NCI-H524 (cell line): ENCODE measurements around the gene GAS2L1.

Experiments used
- DNase-seq, 2 experiments: peaks; one replicate each; lab custom pipeline; 2025; lab: John Stamatoyannopoulos, UW

The GAS2L1 gene

GRCh38 chr22:29327089-29327764, 20.8 kb downstream of the GAS2L1 start:
- no peak for DNase-seq

DNA sequence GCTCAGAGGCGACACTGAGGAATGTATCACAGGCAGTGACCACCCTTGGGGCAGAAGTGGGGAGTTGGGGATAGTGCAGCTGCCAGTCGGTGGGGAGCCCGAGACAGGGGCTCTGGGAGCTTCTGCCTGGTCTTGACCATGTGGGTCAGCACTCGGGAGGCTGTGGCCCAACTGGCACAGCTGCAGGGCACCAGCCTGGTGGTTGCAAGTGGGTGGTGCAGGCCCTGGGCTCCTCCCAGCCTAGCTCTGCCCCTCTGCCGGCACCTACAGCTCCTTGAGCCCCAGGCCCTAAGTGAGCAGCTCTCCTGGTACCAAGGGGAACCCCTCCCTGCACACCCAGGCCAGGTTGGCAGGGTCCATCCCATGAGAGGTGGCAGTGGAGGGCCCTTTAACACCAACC, 21.6 kb downstream of the GAS2L1 start:
- no peak for DNase-seq

DNA sequence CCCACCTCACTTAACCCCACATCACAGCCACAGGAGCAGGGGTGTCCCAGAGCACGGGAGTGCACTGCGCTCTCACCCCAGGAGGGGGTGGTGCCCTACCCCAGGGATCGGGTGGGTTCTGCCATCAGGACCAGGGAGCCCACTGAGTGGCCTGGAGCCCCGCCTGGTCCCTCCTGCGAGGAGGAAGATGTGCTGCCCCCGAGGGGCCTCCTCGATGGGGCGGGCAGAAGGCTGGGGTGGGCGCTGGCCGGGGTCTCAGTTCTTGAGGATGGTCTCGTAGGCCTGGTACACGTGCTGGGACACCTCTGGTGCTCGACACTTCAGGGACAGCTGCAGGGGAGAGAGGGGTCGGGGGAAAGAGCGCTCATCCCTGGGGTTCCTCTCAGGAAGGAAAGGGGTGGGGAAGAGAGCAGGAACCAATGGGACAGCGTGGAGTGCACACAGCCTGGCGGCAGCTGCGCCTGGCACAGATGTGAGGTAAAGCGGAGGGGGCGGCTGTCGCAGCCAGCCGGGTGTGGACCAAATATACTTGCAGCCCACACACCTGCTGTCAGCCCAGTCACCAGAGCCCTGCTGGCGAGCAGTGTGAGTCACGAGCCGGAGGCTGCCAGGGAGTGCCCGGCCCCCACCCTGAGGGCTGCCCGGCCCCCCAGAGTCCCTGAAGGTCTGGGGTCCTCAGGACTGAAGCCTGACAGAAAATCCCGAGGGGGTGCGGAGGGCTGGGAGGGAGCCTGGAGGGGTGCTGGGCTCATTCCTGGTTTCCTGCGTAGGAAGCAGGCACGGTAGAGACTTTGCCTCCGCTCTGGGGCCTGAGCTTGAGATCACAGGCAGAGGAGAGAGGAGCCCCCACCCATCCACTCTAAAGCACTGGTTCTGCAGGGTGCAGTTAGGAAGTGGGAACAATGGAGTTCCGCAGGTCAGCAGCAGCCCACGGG, 22.4 kb downstream of the GAS2L1 start:
- DNase-seq = peak in 1 of 2 experiments; percentile 81

- no peak for DNase-seq
Observed at GRCh38 chr22:29329581-29329980, 23.1 kb downstream of the GAS2L1 start.

DNA sequence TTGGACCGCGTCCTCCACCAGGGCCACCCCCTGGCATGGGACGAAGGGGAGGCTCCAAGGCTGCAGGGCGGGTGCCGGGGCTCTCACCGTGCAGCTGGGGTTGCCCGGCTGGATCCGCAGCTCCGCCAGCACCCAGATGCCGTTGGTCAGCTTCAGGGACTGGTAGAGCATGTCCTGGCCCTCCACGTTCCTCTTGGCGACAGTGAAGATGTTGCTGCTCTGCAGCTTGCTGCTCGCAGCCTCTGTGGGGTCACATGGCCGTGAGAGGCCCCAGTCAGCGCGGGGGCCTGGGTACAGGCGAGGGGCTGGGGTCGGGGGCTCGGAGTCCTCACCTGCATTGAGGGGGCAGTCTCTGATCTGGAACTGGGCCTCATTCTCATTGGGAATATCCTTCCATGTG, 23.8 kb downstream of the GAS2L1 start:
- no peak for DNase-seq

GRCh38 chr22:29330753-29331152, 24.3 kb downstream of the GAS2L1 start:
- DNase-seq = no peak

GRCh38 chr22:29331213-29331612, 24.8 kb downstream of the GAS2L1 start:
- no peak for DNase-seq

- no peak for DNase-seq
Observed at GRCh38 chr22:29331658-29332300, 25.3 kb downstream of the GAS2L1 start.

- no peak for DNase-seq
Observed at GRCh38 chr22:29332886-29333496, 26.5 kb downstream of the GAS2L1 start.

GRCh38 chr22:29334148-29334547, 27.7 kb downstream of the GAS2L1 start:
- no peak for DNase-seq

DNA sequence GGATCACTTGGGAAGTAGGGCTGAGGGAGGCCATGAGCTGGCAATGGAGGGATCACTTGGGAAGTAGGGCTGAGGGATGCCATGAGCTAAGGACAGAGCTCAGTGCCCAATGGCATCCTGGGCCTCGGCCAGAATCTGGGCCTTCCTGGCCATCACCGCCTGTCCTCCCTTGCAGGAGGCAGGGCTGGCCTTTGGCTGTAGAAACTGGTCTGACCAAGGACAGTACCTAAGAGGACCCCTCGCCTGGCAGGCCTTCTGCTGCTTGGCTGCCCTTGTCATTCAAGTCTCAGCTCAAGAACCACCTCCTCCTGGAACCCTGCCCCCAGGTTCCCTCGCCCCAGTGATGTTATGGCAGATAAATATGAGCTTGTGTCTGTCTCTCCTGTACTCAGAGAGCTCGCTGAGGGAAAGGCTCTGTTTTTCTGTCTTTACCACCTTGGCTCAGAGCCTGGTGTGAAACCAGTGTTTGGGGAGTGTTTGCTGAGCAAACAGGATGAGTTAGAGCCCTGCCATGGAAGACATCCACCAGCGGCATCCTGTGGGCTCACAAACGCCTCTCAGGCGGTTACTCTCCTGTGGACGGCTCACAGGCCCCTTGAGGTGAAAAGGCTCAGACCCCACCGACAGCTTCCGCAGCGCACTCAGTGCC, 28.4 kb downstream of the GAS2L1 start:
- DNase-seq = no peak

- no peak for DNase-seq
Observed at GRCh38 chr22:29335656-29336055, 29.2 kb downstream of the GAS2L1 start.

DNA sequence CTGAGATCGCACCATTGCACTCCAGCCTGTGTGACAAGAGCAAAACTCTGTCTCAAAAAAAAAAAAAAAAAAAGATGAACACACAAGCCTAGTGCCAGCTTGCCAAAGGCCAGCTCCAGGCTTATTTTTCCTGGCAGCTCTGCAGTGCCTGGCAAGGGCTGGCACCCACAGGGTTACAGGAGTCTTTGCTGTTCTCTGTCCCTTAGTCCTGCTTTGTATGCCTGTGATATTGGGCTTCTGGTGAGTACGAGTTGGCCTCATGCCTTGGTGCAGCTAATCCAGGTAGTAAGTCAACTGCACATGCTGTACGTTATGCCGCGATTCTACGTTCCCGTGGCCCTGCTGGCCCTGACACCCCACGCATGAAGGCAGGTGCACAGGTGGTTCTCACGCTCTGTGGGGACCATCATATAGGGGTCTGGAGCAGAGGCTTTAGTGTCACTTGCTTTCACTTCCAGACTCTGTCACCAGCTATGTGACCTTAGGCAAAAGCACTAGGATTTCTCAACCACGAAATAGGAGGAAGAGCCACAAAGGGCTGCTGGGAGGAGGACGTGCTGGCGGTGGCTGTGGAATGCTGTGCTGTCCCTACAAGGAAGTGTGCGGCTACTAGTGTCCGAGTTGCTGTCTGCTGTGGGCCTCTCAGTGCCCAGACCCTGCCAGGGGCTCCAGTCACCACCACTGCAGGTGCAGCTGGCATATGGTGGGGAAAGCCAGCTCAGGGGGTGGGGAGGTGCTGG, 30.5 kb downstream of the GAS2L1 start:
- no peak for DNase-seq

DNA sequence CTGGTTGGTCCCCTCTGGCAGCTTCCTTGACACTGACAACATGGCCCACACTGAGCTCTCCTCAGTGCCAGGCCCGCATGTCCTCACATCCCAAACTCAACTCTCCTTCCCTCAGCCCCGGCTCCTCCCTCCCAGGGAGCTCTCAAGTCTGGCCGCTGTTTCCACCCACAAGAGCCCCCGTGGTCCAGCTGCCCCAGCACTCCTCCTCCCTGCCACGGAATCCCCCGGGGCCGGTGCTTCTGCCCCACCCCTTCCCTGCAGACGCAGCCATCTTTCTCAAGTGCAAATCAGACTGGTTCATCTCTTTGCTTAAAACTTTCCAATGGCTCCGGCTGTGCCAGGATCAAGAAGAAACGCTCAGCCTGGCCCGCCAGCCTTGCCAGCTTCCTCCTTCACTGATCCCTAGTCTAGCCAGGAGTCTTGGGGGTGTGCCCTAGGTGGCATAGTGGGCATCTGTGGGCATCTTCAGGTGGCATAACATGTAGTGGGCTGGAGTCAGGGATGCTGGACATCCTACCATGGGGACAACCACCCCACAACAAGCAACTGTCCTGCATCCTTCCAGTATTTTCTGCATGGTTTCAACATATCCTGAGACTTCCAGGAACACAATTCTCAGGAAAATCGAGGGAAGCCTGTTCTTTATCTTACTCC, 31.3 kb downstream of the GAS2L1 start:
- no peak for DNase-seq

GRCh38 chr22:29338398-29338797, 31.9 kb downstream of the GAS2L1 start:
- no peak for DNase-seq

DNA sequence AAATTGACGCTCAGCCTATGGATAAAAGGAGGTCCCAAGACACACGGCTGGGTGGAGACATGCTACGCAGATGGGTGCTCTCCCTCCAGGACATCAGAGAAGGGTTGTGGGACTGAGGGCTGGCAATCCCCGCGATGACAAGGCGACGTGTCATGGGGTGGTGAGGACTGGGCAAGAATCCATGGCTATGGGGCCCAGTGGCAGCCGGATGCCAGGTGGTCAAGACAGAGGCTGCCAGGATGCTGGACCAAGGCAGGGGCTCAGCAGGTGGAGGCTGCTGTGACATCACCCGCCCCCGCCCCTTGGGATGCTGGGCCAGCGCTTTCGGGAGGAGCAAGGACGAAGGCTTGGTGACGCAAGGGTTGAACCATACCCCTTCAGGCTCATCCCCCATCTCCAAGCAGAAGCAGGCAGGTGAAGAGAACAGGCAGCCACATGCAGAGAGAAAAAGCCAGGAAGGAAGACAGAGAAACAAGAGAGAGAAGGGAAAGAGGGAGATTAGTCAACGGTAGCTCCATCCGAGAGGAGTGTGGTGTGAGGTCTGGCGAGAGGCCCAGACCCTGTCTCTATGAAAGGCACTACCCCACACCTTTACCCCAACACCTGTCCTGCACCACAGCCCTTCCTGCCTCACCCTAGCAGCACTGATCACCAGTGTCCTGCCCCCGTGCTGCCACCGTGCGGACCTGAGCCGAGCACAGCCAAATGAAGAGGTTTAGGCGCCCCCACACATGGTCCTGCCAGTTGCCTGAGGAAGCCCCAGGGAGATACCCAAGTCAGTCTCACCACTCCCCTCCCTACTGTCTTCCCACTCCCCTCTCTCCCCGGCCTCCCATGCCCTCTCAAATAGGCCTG, 33.2 kb downstream of the GAS2L1 start:
- no peak for DNase-seq

DNA sequence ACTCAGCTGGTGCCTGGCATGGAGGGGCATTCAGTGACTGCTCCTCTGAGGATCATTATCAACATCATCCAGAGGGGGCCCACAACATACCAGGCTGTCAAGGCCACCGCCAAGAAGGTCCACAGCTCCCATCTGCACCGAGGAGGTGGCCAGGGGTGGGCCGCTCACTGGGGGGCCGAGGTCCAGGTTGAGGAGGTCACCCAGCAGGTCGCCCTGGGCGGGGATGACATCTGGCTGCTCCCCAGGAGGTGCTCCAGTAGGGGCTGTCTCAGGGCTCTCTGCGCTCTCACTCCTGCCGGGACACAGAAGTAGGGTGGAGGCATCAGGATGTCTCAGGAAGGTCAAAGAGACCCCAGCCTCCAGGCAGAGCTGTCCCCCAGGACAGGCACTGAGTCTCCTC, 34.1 kb downstream of the GAS2L1 start:
- DNase-seq = no peak

DNA sequence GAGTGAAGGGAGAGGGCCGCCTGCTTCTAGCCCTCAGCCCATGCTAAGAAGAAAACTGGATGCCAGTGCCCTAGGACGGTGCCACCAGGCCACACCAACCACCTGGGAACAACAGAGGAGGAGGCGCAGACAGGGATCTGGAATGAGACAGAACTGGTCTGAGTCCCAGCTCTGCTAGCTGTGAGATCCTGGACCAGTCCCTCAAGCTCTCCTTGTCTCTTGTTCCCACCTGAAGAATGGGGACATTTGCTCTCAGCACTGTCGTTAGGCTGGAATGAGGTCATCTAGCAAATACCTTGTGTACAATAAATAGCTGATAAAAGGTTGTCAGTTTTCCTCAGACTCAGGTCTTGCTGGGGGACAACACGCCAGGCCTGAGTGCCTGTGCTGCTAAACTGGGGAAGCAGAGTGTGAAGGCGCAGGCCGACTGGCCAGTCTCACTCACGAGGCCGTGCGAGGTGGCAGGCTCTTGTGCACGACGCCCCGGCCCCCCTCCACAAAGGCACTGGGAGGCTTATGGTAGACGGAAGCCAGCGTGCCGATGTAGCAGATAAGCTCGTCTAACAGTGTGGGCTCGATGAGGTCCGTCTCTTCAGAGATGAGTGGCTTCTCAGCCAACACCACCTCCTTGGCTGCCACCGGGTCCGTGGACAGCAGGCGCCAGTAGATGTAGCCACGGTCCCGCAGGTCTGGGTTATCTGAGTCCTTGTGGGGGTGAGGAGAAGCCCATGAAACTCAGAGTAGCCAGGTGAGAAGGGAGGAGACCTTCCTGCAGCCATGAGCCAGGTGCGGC, 34.8 kb downstream of the GAS2L1 start:
- DNase-seq = no peak

GRCh38 chr22:29341849-29342127, 35.3 kb downstream of the GAS2L1 start:
- no peak for DNase-seq
